Smooth muscle cell (in vitro differentiated cells): ENCODE measurements around the gene IQSEC1. TPM values are rescaled to one million over a fixed set of nuclear protein-coding genes. Genes with fewer than 3 reads are reported as not detected.

ENCODE experiments used
- DNase-seq: peaks from one replicate; lab custom pipeline; 2025; ENCODE audit not compliant: unreplicated experiment; lab: John Stamatoyannopoulos, UW
- H2AFZ ChIP-seq: fragments of 200-600 bp; sonication (generic); 2 replicates; pipeline ENCODE4 v1.6.0; 2016; ENCODE audit warnings: antibody characterized with exemption, low read depth, mild to moderate bottlenecking
- H3F3A ChIP-seq: fragments of 200-600 bp; sonication (generic); 2 replicates; pipeline ENCODE4 v1.6.0; 2017; ENCODE audit warnings: antibody characterized with exemption, low read depth
- H3K27ac ChIP-seq: fragments of 200-600 bp; sonication (generic); 2 replicates; pipeline ENCODE4 v1.5.1; 2016; ENCODE audit warnings: low read depth, mild to moderate bottlenecking
- H3K27me3 ChIP-seq: fragments of 200-600 bp; sonication (generic); 2 replicates; pipeline ENCODE4 v1.6.1; 2016; ENCODE audit warnings: low read depth, mild to moderate bottlenecking
- H3K36me3 ChIP-seq: fragments of 200-600 bp; sonication (generic); 2 replicates; pipeline ENCODE4 v1.5.1; 2016; ENCODE audit warnings: low read depth
- H3K4me1 ChIP-seq: fragments of 200-600 bp; sonication (generic); 2 replicates; pipeline ENCODE4 v1.5.1; 2016; ENCODE audit warnings: low read depth
- H3K4me2 ChIP-seq: fragments of 200-600 bp; sonication (generic); 2 replicates; pipeline ENCODE4 v1.6.0; 2016; ENCODE audit warnings: mild to moderate bottlenecking
- H3K4me3 ChIP-seq: fragments of 200-600 bp; sonication (generic); 2 replicates; pipeline ENCODE4 v1.5.1; 2016; ENCODE audit warnings: mild to moderate bottlenecking
- H3K79me2 ChIP-seq: fragments of 200-600 bp; sonication (generic); 2 replicates; pipeline ENCODE4 v1.6.0; 2016; ENCODE audit warnings: low read depth, mild to moderate bottlenecking
- H3K9ac ChIP-seq: fragments of 200-600 bp; sonication (generic); 2 replicates; pipeline ENCODE4 v1.6.0; 2016; ENCODE audit warnings: low read depth
- H3K9me3 ChIP-seq: fragments of 200-600 bp; sonication (generic); replicated peaks from 2 replicates; pipeline ENCODE4 v1.5.1; 2016; ENCODE audit warnings: low read depth
- H4K20me1 ChIP-seq: fragments of 200-600 bp; sonication (generic); 2 replicates; pipeline ENCODE4 v1.6.0; 2016; ENCODE audit warnings: low read depth
- WGBS: methylation state at CpG from one replicate; pipeline ENCODE4 v1.1.7; 2016; ENCODE audit warnings: low lambda C conversion rate; 5-methylcytosine and 5-hydroxymethylcytosine counted together
- polyA plus RNA-seq: library from polyadenylated mRNA; unstranded; fragments of >200 nt; fragmentation: Nextera tagmentation; extraction: Ambion mirVana; gene quantifications from 2 replicates; pipeline ENCODE4 v1.2.1, GENCODE V29; 2016
- total RNA-seq: library from RNA; depleted of rRNA; stranded (reverse); fragments of >200 nt; gene quantifications from 2 replicates; pipeline ENCODE4 v1.2.3, GENCODE V29; 2014
- TF ChIP-seq, protein P1 (sequence below): fragments of 200-600 bp; sonication (generic); IDR thresholded peaks from 2 replicates; pipeline ENCODE4 v1.5.1; 2017; ENCODE audit warnings: borderline replicate concordance, mild to moderate bottlenecking, antibody characterized with exemption; ENCODE audit not compliant: insufficient read depth, poor library complexity, severe bottlenecking

IQSEC1 gene
- total and polyA plus RNA-seq, 2 experiments from 2014 or later = 18.9 to 19.8 TPM

DNA sequence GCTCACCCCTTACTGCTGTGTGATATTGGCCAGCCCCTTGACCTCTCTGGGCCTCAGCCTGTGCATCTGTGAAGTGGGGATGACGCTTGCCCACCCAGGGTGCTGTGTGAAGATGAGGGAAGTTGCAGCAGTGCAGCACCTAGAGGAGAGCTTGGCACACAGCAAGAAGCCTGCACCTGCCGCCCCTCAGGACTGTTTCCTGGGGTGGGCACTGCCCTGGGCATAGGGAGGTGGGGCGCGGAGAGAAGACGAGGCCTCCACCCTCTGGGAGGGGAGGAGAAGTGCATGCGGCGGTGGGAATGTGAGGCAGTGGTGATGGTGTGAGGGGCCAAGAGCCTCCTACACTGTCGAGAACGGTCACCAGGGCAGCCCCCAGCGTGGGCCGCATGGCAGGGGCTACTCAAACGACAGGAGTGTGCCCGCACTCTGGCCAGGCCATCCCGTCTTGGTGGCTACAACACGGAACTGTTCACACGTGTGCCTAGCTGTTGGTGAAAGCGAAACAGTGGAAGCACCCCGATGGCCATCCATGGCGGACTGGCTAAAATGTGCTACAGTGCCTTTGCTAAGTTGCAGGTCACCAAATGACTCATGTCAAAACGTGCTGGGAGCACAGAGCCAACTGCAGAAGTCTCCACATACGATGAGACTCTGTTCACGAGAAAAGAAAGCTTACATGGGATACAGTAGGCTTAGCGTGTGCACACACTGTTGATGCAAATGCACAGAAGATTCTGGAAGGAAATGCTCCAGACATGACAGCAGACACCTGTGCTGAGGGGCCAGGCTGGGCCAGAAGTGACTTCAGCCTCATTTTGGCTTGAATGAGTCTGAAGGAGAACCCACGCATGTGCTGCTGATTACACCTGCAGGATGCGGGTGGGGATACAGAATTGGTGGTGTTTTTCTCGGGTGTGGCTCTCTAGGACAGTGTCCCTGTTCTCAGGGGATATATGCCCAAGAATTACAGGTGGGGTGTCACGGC, 40.4 kb upstream of the IQSEC1 start:
- H3K36me3 ChIP-seq = no peaks in the 10 kb centered on the region
- H3K79me2 ChIP-seq = no peaks in the 10 kb centered on the region
- no peaks in the 10 kb centered on the region for H3K9me3 ChIP-seq
- no peaks in the 10 kb centered on the region for H3F3A ChIP-seq
- no peaks in the 10 kb centered on the region for H4K20me1 ChIP-seq
- TF ChIP-seq, protein P1, sequence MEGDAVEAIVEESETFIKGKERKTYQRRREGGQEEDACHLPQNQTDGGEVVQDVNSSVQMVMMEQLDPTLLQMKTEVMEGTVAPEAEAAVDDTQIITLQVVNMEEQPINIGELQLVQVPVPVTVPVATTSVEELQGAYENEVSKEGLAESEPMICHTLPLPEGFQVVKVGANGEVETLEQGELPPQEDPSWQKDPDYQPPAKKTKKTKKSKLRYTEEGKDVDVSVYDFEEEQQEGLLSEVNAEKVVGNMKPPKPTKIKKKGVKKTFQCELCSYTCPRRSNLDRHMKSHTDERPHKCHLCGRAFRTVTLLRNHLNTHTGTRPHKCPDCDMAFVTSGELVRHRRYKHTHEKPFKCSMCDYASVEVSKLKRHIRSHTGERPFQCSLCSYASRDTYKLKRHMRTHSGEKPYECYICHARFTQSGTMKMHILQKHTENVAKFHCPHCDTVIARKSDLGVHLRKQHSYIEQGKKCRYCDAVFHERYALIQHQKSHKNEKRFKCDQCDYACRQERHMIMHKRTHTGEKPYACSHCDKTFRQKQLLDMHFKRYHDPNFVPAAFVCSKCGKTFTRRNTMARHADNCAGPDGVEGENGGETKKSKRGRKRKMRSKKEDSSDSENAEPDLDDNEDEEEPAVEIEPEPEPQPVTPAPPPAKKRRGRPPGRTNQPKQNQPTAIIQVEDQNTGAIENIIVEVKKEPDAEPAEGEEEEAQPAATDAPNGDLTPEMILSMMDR = no peak
- H3K4me1 ChIP-seq = peaks cover 9% of the 10 kb centered on the region
- no peak overlapping the region for H3K27ac ChIP-seq
- no peak overlapping the region for H3K9ac ChIP-seq
- H3K4me2 ChIP-seq = no peak overlapping the region
- 89% methylated on average over 25 of the region's 27 CpGs for WGBS
- H3K4me3 ChIP-seq = no peak overlapping the region
- no peak overlapping the region for H2AFZ ChIP-seq
- no peak for DNase-seq
- H3K27me3 ChIP-seq = no peaks in the 10 kb centered on the region

DNA sequence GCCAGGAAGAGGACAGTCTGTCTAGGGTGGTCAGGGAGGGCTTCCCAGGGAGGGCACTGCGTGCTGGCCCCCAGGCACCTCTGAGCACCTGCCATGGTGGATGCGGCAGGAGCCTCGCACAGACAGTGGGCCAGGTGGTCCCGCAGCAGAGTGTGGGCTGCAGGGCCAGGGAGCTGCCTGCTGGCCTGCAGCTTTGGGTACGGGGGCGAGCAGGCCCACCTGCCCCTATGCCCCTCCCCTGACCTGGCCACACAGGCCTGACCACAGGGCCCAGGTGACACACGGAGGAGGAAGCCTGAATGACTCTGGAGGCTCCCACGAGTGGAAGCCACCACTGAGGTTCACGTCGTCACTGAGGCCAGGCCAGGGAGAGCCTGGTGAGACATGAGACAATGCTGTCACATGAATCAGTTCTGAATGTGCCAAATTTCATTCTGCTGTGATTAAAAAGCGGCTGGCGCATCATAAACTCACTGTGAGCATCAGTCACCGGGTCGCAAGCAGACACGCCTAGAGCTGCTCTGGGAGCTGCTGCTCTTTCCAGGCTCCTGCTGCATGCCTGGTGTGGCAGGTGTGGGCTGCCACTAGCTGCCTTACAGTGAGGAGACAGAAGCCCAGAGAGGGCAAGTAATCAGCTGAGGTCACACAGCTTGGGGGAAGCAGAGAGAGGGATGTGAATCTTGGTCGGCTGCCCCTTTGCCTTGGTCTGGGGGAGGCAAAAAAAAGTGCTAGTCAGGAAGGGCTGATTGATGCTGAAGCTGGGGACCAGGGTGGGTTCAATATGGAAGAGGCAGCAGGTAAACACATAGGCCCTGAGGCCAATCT, 39.5 kb upstream of the IQSEC1 start:
- DNase-seq = no peak
- Histone ChIP-seq H3K9ac (no peak overlapping the region), H3K9me3 (no peaks in the 10 kb centered on the region), H3K36me3 (no peaks in the 10 kb centered on the region), H2AFZ (no peak overlapping the region), H3K79me2 (no peaks in the 10 kb centered on the region), H3K4me2 (no peak overlapping the region), H3K27me3 (no peaks in the 10 kb centered on the region), H3K27ac (no peak overlapping the region), H3F3A (no peaks in the 10 kb centered on the region), H3K4me1 (peaks cover 9% of the 10 kb centered on the region), H3K4me3 (no peak overlapping the region), H4K20me1 (no peaks in the 10 kb centered on the region)
- TF ChIP-seq, protein P1 = no peak
- 92% methylated on average over 16 of the region's 16 CpGs for WGBS

DNA sequence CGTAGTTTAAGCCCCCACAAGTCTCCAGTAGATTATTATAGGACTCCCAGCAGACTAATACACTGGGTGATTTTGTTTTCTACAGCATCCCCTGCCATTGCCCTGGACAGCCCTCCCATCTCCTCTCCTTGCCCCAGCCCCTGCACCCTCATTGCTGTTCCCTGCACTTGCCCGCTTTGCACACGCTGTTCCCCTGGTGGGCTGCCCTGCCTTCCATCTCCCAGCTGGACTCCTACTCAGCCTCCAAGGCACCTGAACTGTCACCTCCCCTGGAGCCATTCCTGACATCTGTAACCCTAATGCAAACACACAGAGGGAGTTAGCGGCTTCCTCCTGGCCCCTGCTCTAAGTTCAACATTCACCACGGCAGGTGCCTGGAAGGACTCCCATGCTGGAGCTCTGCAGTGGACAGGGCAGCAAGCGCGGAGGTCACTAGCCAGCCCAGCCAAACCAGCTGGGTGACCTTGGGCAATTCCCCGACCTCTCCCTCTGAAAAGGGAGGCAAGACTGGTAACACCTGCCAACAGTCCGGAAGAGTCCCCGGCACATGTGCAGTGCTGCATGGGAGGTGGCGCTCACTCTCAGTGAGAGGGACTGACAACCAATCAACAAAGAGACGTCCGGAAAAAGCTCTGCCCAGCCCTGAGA, 38.8 kb upstream of the IQSEC1 start:
- no peaks in the 10 kb centered on the region for H4K20me1 ChIP-seq
- DNase-seq = no peak
- no peaks in the 10 kb centered on the region for H3K36me3 ChIP-seq
- no peaks in the 10 kb centered on the region for H3K9me3 ChIP-seq
- H3K4me2 ChIP-seq = no peak overlapping the region
- H3K27ac ChIP-seq = no peak overlapping the region
- no peaks in the 10 kb centered on the region for H3K79me2 ChIP-seq
- H2AFZ ChIP-seq = no peak overlapping the region
- no peaks in the 10 kb centered on the region for H3F3A ChIP-seq
- H3K4me1 ChIP-seq = peaks cover 9% of the 10 kb centered on the region
- H3K27me3 ChIP-seq = no peaks in the 10 kb centered on the region
- TF ChIP-seq, protein P1 = no peak
- H3K4me3 ChIP-seq = no peak overlapping the region
- WGBS = 87% methylated on average over 13 of the region's 13 CpGs
- H3K9ac ChIP-seq = no peak overlapping the region
